DND-41 (cell line): Measurements from ENCODE around the gene CALR3.

Experiments used
- ATAC-seq: fragments of 200-7000 bp; cut with Tn5 transposase; 3 replicates; pipeline ENCODE4 v1.9.1; 2021; ENCODE audit warnings: low read depth; ENCODE audit not compliant: insufficient read depth
- DNase-seq: peaks from one replicate; pipeline ENCODE4 v3.0.0-alpha.2; 2020
- H2AFZ ChIP-seq: 2 replicates; pipeline ENCODE4 v1.6.0; 2012; ENCODE audit warnings: low read depth, low read length
- H3K27ac ChIP-seq: 2 replicates; pipeline ENCODE4 v1.5.1; 2012; ENCODE audit warnings: low read length, inconsistent platforms
- H3K27me3 ChIP-seq: fragments of 200-600 bp; sonication (generic); 2 replicates; pipeline ENCODE4 v1.6.0; 2012; ENCODE audit warnings: low read length, mild to moderate bottlenecking, inconsistent platforms; ENCODE audit not compliant: insufficient read depth, poor library complexity
- H3K36me3 ChIP-seq: 2 replicates; pipeline ENCODE4 v1.5.1; 2012; ENCODE audit warnings: low read length, inconsistent platforms; ENCODE audit not compliant: insufficient read depth
- H3K4me1 ChIP-seq: 2 replicates; pipeline ENCODE4 v1.5.1; 2012; ENCODE audit warnings: mild to moderate bottlenecking, low read length; ENCODE audit not compliant: insufficient read depth
- H3K4me2 ChIP-seq: 2 replicates; pipeline ENCODE4 v1.6.0; 2012; ENCODE audit warnings: mild to moderate bottlenecking, moderate library complexity, low read length, inconsistent platforms; ENCODE audit not compliant: insufficient read depth
- H3K4me3 ChIP-seq, 2 experiments: fragments of 200-600 bp in 1 of 2; shearing (Covaris generic) in 1 of 2; 2 replicates each; pipeline ENCODE4 v1.5.1; 2012 to 2016; ENCODE audit warnings: inconsistent platforms in 2 of 2, low read length in 2 of 2, mild to moderate bottlenecking in 2 of 2, low read depth in 1 of 2, moderate library complexity in 1 of 2
- H3K79me2 ChIP-seq: 2 replicates; pipeline ENCODE4 v1.6.0; 2012; ENCODE audit warnings: low read length, inconsistent platforms; ENCODE audit not compliant: insufficient read depth
- H3K9ac ChIP-seq: 2 replicates; pipeline ENCODE4 v1.6.0; 2012; ENCODE audit warnings: low read depth, mild to moderate bottlenecking, inconsistent platforms, low read length, moderate library complexity
- H3K9me3 ChIP-seq: 2 replicates; pipeline ENCODE4 v1.5.1; 2012; ENCODE audit warnings: low read length, moderate library complexity, mild to moderate bottlenecking, inconsistent platforms; ENCODE audit not compliant: insufficient read depth, severe bottlenecking
- H4K20me1 ChIP-seq: 2 replicates; pipeline ENCODE4 v1.6.0; 2012; ENCODE audit warnings: low read length; ENCODE audit not compliant: insufficient read depth
- CTCF ChIP-seq: IDR thresholded peaks from 2 replicates; pipeline ENCODE4 v1.5.1; 2012; ENCODE audit warnings: borderline replicate concordance, low read length, moderate library complexity, mild to moderate bottlenecking; ENCODE audit not compliant: poor library complexity, severe bottlenecking; ENCODE audit errors: extremely low read depth
- EZH2 ChIP-seq: IDR thresholded peaks from 3 replicates; pipeline ENCODE4 v1.6.1; 2012; ENCODE audit warnings: borderline replicate concordance, low read depth, mild to moderate bottlenecking, moderate library complexity, low read length, inconsistent platforms; ENCODE audit not compliant: severe bottlenecking

Gene CALR3

GRCh38 chr19:16519230-16519687, 23.3 kb upstream of the CALR3 start:
- H3K9me3 ChIP-seq = no peaks in the 10 kb centered on the region
- H3K4me1 ChIP-seq = no peaks in the 10 kb centered on the region
- H3K27ac ChIP-seq = no peak overlapping the region
- H4K20me1 ChIP-seq = peaks cover 68% of the 10 kb centered on the region
- no peak overlapping the region for H2AFZ ChIP-seq
- no peak overlapping the region for H3K9ac ChIP-seq
- no peak for TF ChIP-seq EZH2
- no peak overlapping the region for H3K4me2 ChIP-seq
- H3K36me3 ChIP-seq = peaks cover 76% of the 10 kb centered on the region
- H3K79me2 ChIP-seq = peaks cover 6% of the 10 kb centered on the region; the same call in 1 of the 2 replicates
- H3K27me3 ChIP-seq = no peaks in the 10 kb centered on the region
- ATAC-seq = no peak
- no peak overlapping the region for H3K4me3 ChIP-seq
- no peak for DNase-seq

GRCh38 chr19:16518483-16519229, 22.7 kb upstream of the CALR3 start:
- ATAC-seq (no peak), DNase-seq (no peak)
- H3K36me3 ChIP-seq = peaks cover 70% of the 10 kb centered on the region
- peaks cover 62% of the 10 kb centered on the region for H4K20me1 ChIP-seq
- H3K4me3 ChIP-seq = no peak overlapping the region
- no peak overlapping the region for H3K27ac ChIP-seq
- H3K9me3 ChIP-seq = no peaks in the 10 kb centered on the region
- no peaks in the 10 kb centered on the region for H3K4me1 ChIP-seq
- H3K9ac ChIP-seq = no peak overlapping the region
- H3K27me3 ChIP-seq = no peaks in the 10 kb centered on the region
- peaks cover 6% of the 10 kb centered on the region; the same call in 1 of the 2 replicates for H3K79me2 ChIP-seq
- H3K4me2 ChIP-seq = no peak overlapping the region
- TF ChIP-seq EZH2 (no peak), CTCF (peak; percentile 28)
- no peak overlapping the region for H2AFZ ChIP-seq

- Histone ChIP-seq H3K4me3 (no peak overlapping the region), H3K36me3 (peaks cover 65% of the 10 kb centered on the region), H3K79me2 (peaks cover 6% of the 10 kb centered on the region; the same call in 1 of the 2 replicates), H2AFZ (no peak overlapping the region), H3K4me2 (no peak overlapping the region), H3K9me3 (no peaks in the 10 kb centered on the region), H3K4me1 (no peaks in the 10 kb centered on the region), H3K27me3 (no peaks in the 10 kb centered on the region), H4K20me1 (peaks cover 57% of the 10 kb centered on the region), H3K27ac (no peak overlapping the region), H3K9ac (no peak overlapping the region)
- no peak for ATAC-seq
- no peak for TF ChIP-seq CTCF
- no peak for TF ChIP-seq EZH2
- DNase-seq = no peak
Measured at GRCh38 chr19:16518061-16518460, 22.1 kb upstream of the CALR3 start.

- Histone ChIP-seq H3K36me3 (peaks cover 59% of the 10 kb centered on the region), H3K4me3 (no peak overlapping the region), H3K9ac (no peak overlapping the region), H3K79me2 (peaks cover 2% of the 10 kb centered on the region; the same call in 1 of the 2 replicates), H4K20me1 (peaks cover 49% of the 10 kb centered on the region), H3K9me3 (no peaks in the 10 kb centered on the region), H3K4me1 (no peaks in the 10 kb centered on the region), H2AFZ (no peak overlapping the region), H3K27ac (no peak overlapping the region), H3K27me3 (no peaks in the 10 kb centered on the region), H3K4me2 (no peak overlapping the region)
- DNase-seq (peak; percentile 24), ATAC-seq (peak; percentile 42)
- TF ChIP-seq EZH2 (no peak), CTCF (no peak)
Measured at GRCh38 chr19:16516923-16517610, 21.1 kb upstream of the CALR3 start.
